HG03175 (cell line): ENCODE measurements around the gene DHX30.
A peak's percentile ranks its signal among the peaks of the same experiment; 100 is the strongest.
"Not testable (repeated sequence)": the region's sequence is repeated elsewhere in the genome, so short reads cannot be mapped to it uniquely, and the experiment has no call there.

Source experiments
- ATAC-seq: cut with Tn5 transposase; IDR thresholded peaks from one replicate; pipeline ENCODE4 v1.9.1; 2021; ENCODE audit warnings: mild to moderate bottlenecking, moderate library complexity; ENCODE audit not compliant: unreplicated experiment

The DHX30 gene

GRCh38 chr3:47802734-47803479 lies at the start of gene DHX30:
DHX30 (plus strand) TSS chr3:47803138; CDS start chr3:47810684, 7,546 bp downstream.
- peak; percentile 93 for ATAC-seq

- no peak for ATAC-seq
Measured at GRCh38 chr3:47758261-47759025, 44.5 kb upstream of the DHX30 start.

- not testable (repeated sequence) for ATAC-seq
Measured at GRCh38 chr3:47760207-47760606, 42.7 kb upstream of the DHX30 start.

GRCh38 chr3:47761046-47761445 lies 41.9 kb upstream of the DHX30 start:
- no peak for ATAC-seq

GRCh38 chr3:47762233-47762632 lies 40.7 kb upstream of the DHX30 start:
- ATAC-seq: no peak

- ATAC-seq: no peak
Measured at GRCh38 chr3:47766186-47766585, 36.8 kb upstream of the DHX30 start.

GRCh38 chr3:47772047-47772446 lies 30.9 kb upstream of the DHX30 start:
- ATAC-seq: no peak

- no peak for ATAC-seq
Measured at GRCh38 chr3:47772788-47773187, 30.1 kb upstream of the DHX30 start.

GRCh38 chr3:47778746-47779145 lies 24.2 kb upstream of the DHX30 start:
- no peak for ATAC-seq

- peak; percentile 19 for ATAC-seq
Measured at GRCh38 chr3:47780741-47781684, 21.9 kb upstream of the DHX30 start.

- ATAC-seq: peak; percentile 83
Measured at GRCh38 chr3:47781685-47782445, 21.1 kb upstream of the DHX30 start, which contains the start of gene SMARCC1. SMARCC1 (minus strand) TSS chr3:47781893; CDS start chr3:47781797, 96 bp downstream.

GRCh38 chr3:47782446-47783308 lies 20.3 kb upstream of the DHX30 start:
- ATAC-seq: peak; percentile 13

- no peak for ATAC-seq
Measured at GRCh38 chr3:47783673-47784072, 19.3 kb upstream of the DHX30 start.

GRCh38 chr3:47791193-47791855 lies 11.6 kb upstream of the DHX30 start:
- no peak for ATAC-seq

- ATAC-seq: no peak
Measured at GRCh38 chr3:47792699-47793098, 10.2 kb upstream of the DHX30 start.

GRCh38 chr3:47794544-47794943 lies 8.4 kb upstream of the DHX30 start:
- no peak for ATAC-seq

GRCh38 chr3:47799733-47800132 lies 3.2 kb upstream of the DHX30 start:
- ATAC-seq: no peak

GRCh38 chr3:47803480-47804025 lies 615 bp downstream of the DHX30 start:
- ATAC-seq: no peak
